ENCODE results near the gene ADK. TPM values are rescaled to one million over a fixed set of nuclear protein-coding genes. Genes with fewer than 3 reads are reported as not detected.
A peak's percentile ranks its signal among the peaks of the same experiment; 100 is the strongest.
"Not testable (repeated sequence)": the region's sequence is repeated elsewhere in the genome, so short reads cannot be mapped to it uniquely, and the experiment has no call there.

The ADK gene
- polyA plus RNA-seq, 4 donors, result 7.2 to 32.3 (median 16.1) TPM

DNA sequence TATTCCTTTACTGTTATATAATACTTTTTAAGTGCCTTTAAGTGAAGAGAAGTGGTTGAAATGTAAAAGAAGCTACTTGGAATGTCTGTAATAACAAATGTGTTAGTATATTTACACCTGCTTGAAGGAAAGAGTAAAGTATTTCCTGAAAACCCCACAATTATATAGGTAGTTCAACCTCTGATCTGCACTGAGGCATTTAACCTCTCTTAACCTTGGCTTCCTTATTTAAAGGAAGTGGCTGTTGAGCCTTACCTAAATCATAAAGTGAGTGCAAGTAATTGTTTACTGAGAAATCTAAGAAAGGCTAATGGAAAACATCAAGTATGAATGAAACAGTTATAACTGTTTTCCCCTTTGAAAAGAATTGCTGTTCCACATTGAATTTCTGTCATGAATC lies 294.5 kb downstream of the ADK start:
- no peak overlapping the region for H3K4me3 ChIP-seq (ENCODE audit: low read depth in 1 of 3, low read length in 3 of 3)
- no peaks in the 10 kb centered on the region for H3K36me3 ChIP-seq (ENCODE audit: control insufficient read depth in 3 of 3, insufficient read depth in 2 of 3, low read depth in 1 of 3, low read length in 3 of 3)
- no peaks in the 10 kb centered on the region for H3K9me3 ChIP-seq (ENCODE audit: control insufficient read depth in 2 of 2, insufficient read depth in 1 of 2, low read depth in 1 of 2, low read length in 1 of 2)
- no peaks in the 10 kb centered on the region for H3K4me1 ChIP-seq (ENCODE audit: control insufficient read depth in 3 of 3, insufficient read depth in 2 of 3, low read depth in 1 of 3, low read length in 2 of 3)
- no peak overlapping the region for H3K27ac ChIP-seq (ENCODE audit: low read depth in 1 of 3, low read length in 2 of 3)
- FAIRE-seq (no peak), DNase-seq (peak in 1 of 2 donors; percentile 2)
- H3K27me3 ChIP-seq (ENCODE audit: control insufficient read depth in 3 of 3, insufficient read depth in 3 of 3, low read length in 3 of 3), result no peaks in the 10 kb centered on the region

DNA sequence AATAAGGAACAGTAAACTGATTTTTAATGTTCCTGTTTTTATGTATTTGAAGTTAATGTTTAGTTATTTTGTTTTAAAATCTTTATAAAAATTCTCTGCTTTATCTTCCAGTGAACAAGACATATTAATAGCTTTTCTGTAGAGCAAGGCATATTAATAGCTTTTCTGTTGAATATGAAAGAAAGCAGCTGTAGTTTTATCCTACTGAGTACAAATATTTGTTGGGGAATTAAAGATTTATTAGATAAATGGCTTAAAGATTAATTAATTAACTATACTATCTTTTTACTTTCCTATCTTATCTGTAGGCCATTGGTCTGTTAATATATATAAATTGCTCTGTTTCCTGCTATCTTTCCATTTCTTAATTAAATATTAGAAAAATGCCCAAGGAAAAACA lies 299.6 kb downstream of the ADK start:
- no peaks in the 10 kb centered on the region for H3K27me3 ChIP-seq (ENCODE audit: control insufficient read depth in 3 of 3, insufficient read depth in 3 of 3, low read length in 3 of 3)
- no peaks in the 10 kb centered on the region for H3K36me3 ChIP-seq (ENCODE audit: control insufficient read depth in 3 of 3, insufficient read depth in 2 of 3, low read depth in 1 of 3, low read length in 3 of 3)
- no peak overlapping the region for H3K4me3 ChIP-seq (ENCODE audit: low read depth in 1 of 3, low read length in 3 of 3)
- H3K27ac ChIP-seq (ENCODE audit: low read depth in 1 of 3, low read length in 2 of 3), result no peak overlapping the region
- no peak for DNase-seq
- peaks cover 0 to 3% of the 10 kb centered on the region in 2 donors for H3K9me3 ChIP-seq (ENCODE audit: control insufficient read depth in 2 of 2, insufficient read depth in 1 of 2, low read depth in 1 of 2, low read length in 1 of 2)
- FAIRE-seq, result no peak
- H3K4me1 ChIP-seq (ENCODE audit: control insufficient read depth in 3 of 3, insufficient read depth in 2 of 3, low read depth in 1 of 3, low read length in 2 of 3), result no peaks in the 10 kb centered on the region

DNA sequence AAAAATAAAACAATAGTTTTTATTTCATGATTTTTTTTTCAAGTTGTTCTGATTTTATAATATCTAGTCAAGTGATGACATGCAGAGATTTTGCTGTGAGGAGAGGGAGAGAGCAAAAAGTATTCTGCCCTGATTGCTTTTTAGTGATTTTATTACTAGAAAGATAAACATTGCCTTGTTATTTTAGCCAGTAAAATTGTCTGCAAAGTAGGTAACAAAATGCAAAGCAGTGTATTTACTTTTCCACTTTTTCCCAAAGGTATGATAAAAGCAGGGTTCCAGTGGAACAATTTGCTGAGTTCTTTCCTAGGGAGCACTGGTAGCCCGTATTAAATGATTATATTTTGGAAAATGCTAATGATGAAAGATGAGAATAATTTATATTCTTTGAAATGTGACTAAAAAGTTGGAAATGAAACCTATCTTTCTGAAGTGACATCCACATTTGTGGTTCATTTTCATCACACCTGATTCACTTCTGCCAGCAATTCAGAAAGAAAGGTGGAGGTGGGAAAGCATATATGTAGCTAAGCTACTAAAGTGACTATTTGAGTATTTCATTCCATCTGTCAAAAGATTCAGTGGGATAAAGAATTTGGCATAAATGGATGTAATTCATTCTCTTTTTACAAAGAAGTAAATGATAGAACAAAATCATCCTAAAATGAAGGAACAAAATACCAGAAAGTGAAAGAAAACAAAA lies 300.3 kb downstream of the ADK start:
- Histone ChIP-seq H3K27ac (ENCODE audit: low read depth in 1 of 3, low read length in 2 of 3) (no peak overlapping the region), H3K4me3 (ENCODE audit: low read depth in 1 of 3, low read length in 3 of 3) (no peak overlapping the region), H3K27me3 (ENCODE audit: control insufficient read depth in 3 of 3, insufficient read depth in 3 of 3, low read length in 3 of 3) (no peaks in the 10 kb centered on the region), H3K9me3 (ENCODE audit: control insufficient read depth in 2 of 2, insufficient read depth in 1 of 2, low read depth in 1 of 2, low read length in 1 of 2) (peaks cover 0 to 3% of the 10 kb centered on the region in 2 donors), H3K36me3 (ENCODE audit: control insufficient read depth in 3 of 3, insufficient read depth in 2 of 3, low read depth in 1 of 3, low read length in 3 of 3) (peaks cover 0 to 2% (median 0%) of the 10 kb centered on the region in 3 donors), H3K4me1 (ENCODE audit: control insufficient read depth in 3 of 3, insufficient read depth in 2 of 3, low read depth in 1 of 3, low read length in 2 of 3) (no peaks in the 10 kb centered on the region)
- DNase-seq (no peak), FAIRE-seq (no peak)
- WGBS, 3 donors, result 87 to 92% (median 90%) methylated on average over 1 of the region's 1 CpG

GRCh38 chr10:74453169-74453568 lies 302.1 kb downstream of the ADK start:
- Histone ChIP-seq H3K36me3 (ENCODE audit: control insufficient read depth in 3 of 3, insufficient read depth in 2 of 3, low read depth in 1 of 3, low read length in 3 of 3) (peaks cover 0 to 2% (median 0%) of the 10 kb centered on the region in 3 donors), H3K27ac (ENCODE audit: low read depth in 1 of 3, low read length in 2 of 3) (no peak overlapping the region), H3K4me1 (ENCODE audit: control insufficient read depth in 3 of 3, insufficient read depth in 2 of 3, low read depth in 1 of 3, low read length in 2 of 3) (no peaks in the 10 kb centered on the region), H3K9me3 (ENCODE audit: control insufficient read depth in 2 of 2, insufficient read depth in 1 of 2, low read depth in 1 of 2, low read length in 1 of 2) (peaks cover 0 to 3% of the 10 kb centered on the region in 2 donors), H3K4me3 (ENCODE audit: low read depth in 1 of 3, low read length in 3 of 3) (no peak overlapping the region), H3K27me3 (ENCODE audit: control insufficient read depth in 3 of 3, insufficient read depth in 3 of 3, low read length in 3 of 3) (no peaks in the 10 kb centered on the region)
- DNase-seq, result no peak
- 92 to 94% (median 93%) methylated on average over 1 of the region's 1 CpG for WGBS, 3 donors
- no peak for FAIRE-seq

GRCh38 chr10:74457478-74457877 lies 306.5 kb downstream of the ADK start:
- 94 to 100% (median 99%) methylated on average over 1 of the region's 1 CpG for WGBS, 3 donors
- not testable (repeated sequence) for DNase-seq; H3K4me3 ChIP-seq (ENCODE audit: low read depth in 1 of 3, low read length in 3 of 3); H3K4me1 ChIP-seq (ENCODE audit: control insufficient read depth in 3 of 3, insufficient read depth in 2 of 3, low read depth in 1 of 3, low read length in 2 of 3); H3K36me3 ChIP-seq (ENCODE audit: control insufficient read depth in 3 of 3, insufficient read depth in 2 of 3, low read depth in 1 of 3, low read length in 3 of 3); H3K9me3 ChIP-seq (ENCODE audit: control insufficient read depth in 2 of 2, insufficient read depth in 1 of 2, low read depth in 1 of 2, low read length in 1 of 2); H3K27me3 ChIP-seq (ENCODE audit: control insufficient read depth in 3 of 3, insufficient read depth in 3 of 3, low read length in 3 of 3); FAIRE-seq; H3K27ac ChIP-seq (ENCODE audit: low read depth in 1 of 3, low read length in 2 of 3)

GRCh38 chr10:74460812-74461211 lies 309.8 kb downstream of the ADK start:
- H3K36me3 ChIP-seq (ENCODE audit: control insufficient read depth in 3 of 3, insufficient read depth in 2 of 3, low read depth in 1 of 3, low read length in 3 of 3), result peaks cover 0 to 1% (median 0%) of the 10 kb centered on the region in 3 donors
- H3K4me3 ChIP-seq (ENCODE audit: low read depth in 1 of 3, low read length in 3 of 3), result no peak overlapping the region
- H3K4me1 ChIP-seq (ENCODE audit: control insufficient read depth in 3 of 3, insufficient read depth in 2 of 3, low read depth in 1 of 3, low read length in 2 of 3), result no peaks in the 10 kb centered on the region
- DNase-seq, result no peak
- no peak for FAIRE-seq
- H3K9me3 ChIP-seq (ENCODE audit: control insufficient read depth in 2 of 2, insufficient read depth in 1 of 2, low read depth in 1 of 2, low read length in 1 of 2), result no peaks in the 10 kb centered on the region
- no peak overlapping the region for H3K27ac ChIP-seq (ENCODE audit: low read depth in 1 of 3, low read length in 2 of 3)
- 48 to 82% (median 78%) methylated on average over 1 of the region's 1 CpG for WGBS, 3 donors
- no peaks in the 10 kb centered on the region for H3K27me3 ChIP-seq (ENCODE audit: control insufficient read depth in 3 of 3, insufficient read depth in 3 of 3, low read length in 3 of 3)

- no peaks in the 10 kb centered on the region for H3K27me3 ChIP-seq (ENCODE audit: control insufficient read depth in 3 of 3, insufficient read depth in 3 of 3, low read length in 3 of 3)
- peaks cover 0 to 3% (median 0%) of the 10 kb centered on the region in 3 donors for H3K36me3 ChIP-seq (ENCODE audit: control insufficient read depth in 3 of 3, insufficient read depth in 2 of 3, low read depth in 1 of 3, low read length in 3 of 3)
- H3K27ac ChIP-seq (ENCODE audit: low read depth in 1 of 3, low read length in 2 of 3), result no peak overlapping the region
- no peak for FAIRE-seq
- WGBS, 3 donors, result 96 to 97% (median 96%) methylated on average over 7 of the region's 7 CpGs
- DNase-seq, result no peak
- peaks cover 0 to 4% of the 10 kb centered on the region in 2 donors for H3K9me3 ChIP-seq (ENCODE audit: control insufficient read depth in 2 of 2, insufficient read depth in 1 of 2, low read depth in 1 of 2, low read length in 1 of 2)
- H3K4me1 ChIP-seq (ENCODE audit: control insufficient read depth in 3 of 3, insufficient read depth in 2 of 3, low read depth in 1 of 3, low read length in 2 of 3), result no peaks in the 10 kb centered on the region
- no peak overlapping the region for H3K4me3 ChIP-seq (ENCODE audit: low read depth in 1 of 3, low read length in 3 of 3)
Observed at GRCh38 chr10:74474022-74474713, 323.1 kb downstream of the ADK start.

DNA sequence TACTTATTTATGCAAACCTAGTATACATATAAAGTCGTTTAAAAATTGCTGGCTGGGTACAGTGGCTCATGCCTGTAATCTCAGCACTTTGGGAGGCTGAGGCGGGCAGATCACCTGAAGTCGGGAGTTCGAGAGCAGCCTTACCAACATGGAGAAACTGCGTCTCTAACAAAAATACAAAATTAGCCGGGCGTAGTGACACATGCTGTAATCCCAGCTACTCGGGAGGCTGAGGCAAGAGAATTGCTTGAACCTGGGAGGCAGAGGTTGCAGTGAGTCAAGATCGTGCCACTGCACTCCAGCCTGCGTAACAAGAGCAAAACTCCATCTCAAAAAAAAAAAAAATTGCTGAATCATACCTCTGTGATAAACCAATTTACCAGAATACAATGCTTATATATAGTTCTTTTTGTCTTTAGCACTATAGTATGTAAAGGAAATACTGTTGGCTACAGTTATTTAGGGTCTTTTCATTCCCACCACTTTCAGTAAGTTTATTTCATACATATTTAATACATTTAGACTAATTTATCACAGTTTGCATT lies 325.2 kb downstream of the ADK start:
- not testable (repeated sequence) for H3K27me3 ChIP-seq (ENCODE audit: control insufficient read depth in 3 of 3, insufficient read depth in 3 of 3, low read length in 3 of 3); FAIRE-seq; H3K9me3 ChIP-seq (ENCODE audit: control insufficient read depth in 2 of 2, insufficient read depth in 1 of 2, low read depth in 1 of 2, low read length in 1 of 2); H3K4me3 ChIP-seq (ENCODE audit: low read depth in 1 of 3, low read length in 3 of 3); H3K4me1 ChIP-seq (ENCODE audit: control insufficient read depth in 3 of 3, insufficient read depth in 2 of 3, low read depth in 1 of 3, low read length in 2 of 3); H3K27ac ChIP-seq (ENCODE audit: low read depth in 1 of 3, low read length in 2 of 3); H3K36me3 ChIP-seq (ENCODE audit: control insufficient read depth in 3 of 3, insufficient read depth in 2 of 3, low read depth in 1 of 3, low read length in 3 of 3); DNase-seq
- 91 to 95% (median 94%) methylated on average over 10 of the region's 10 CpGs for WGBS, 3 donors

All from small intestine (tissue), 7 donors.